ENCODE results near the gene IHH. TPM values are rescaled to one million over a fixed set of nuclear protein-coding genes. Genes with fewer than 3 reads are reported as not detected.

IHH gene
- total RNA-seq, 1 experiment from 2014 or later, result 0.17 TPM

DNA sequence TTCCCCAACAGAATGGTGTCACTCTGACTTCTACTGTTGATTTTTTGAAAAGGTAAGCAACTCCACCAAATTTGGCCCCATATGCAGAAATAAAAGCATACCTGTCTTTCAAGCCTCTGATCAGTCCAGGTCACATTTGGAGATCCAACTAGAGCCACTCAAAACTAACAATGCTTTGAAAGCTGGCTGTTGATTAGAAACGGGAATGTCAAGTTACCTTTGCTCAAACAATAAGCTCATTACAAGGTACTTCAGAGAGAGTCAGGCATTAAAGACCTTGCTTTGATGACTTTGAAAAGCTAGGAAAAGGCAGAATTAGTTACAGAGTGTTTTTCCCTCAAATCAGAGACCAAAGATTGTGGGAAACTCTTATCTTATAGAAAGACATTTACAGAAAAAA, 4.8 kb upstream of the IHH start:
- TF ChIP-seq CEBPB (IDR thresholded peaks at IDR 0.05; ENCODE audit: low read depth), result no peak
- TF ChIP-seq, protein P1, sequence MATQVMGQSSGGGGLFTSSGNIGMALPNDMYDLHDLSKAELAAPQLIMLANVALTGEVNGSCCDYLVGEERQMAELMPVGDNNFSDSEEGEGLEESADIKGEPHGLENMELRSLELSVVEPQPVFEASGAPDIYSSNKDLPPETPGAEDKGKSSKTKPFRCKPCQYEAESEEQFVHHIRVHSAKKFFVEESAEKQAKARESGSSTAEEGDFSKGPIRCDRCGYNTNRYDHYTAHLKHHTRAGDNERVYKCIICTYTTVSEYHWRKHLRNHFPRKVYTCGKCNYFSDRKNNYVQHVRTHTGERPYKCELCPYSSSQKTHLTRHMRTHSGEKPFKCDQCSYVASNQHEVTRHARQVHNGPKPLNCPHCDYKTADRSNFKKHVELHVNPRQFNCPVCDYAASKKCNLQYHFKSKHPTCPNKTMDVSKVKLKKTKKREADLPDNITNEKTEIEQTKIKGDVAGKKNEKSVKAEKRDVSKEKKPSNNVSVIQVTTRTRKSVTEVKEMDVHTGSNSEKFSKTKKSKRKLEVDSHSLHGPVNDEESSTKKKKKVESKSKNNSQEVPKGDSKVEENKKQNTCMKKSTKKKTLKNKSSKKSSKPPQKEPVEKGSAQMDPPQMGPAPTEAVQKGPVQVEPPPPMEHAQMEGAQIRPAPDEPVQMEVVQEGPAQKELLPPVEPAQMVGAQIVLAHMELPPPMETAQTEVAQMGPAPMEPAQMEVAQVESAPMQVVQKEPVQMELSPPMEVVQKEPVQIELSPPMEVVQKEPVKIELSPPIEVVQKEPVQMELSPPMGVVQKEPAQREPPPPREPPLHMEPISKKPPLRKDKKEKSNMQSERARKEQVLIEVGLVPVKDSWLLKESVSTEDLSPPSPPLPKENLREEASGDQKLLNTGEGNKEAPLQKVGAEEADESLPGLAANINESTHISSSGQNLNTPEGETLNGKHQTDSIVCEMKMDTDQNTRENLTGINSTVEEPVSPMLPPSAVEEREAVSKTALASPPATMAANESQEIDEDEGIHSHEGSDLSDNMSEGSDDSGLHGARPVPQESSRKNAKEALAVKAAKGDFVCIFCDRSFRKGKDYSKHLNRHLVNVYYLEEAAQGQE (IDR thresholded peaks at IDR 0.05; ENCODE audit: low read depth), result no peak
- no peak for TF ChIP-seq SP1 (IDR thresholded peaks at IDR 0.05; ENCODE audit: low read depth)
- no peak for TF ChIP-seq POLR2AphosphoS5 (IDR thresholded peaks at IDR 0.05; ENCODE audit: low read depth, low read length)
- TF ChIP-seq POLR2A (IDR thresholded peaks at IDR 0.05; ENCODE audit: borderline replicate concordance, extremely low read depth, insufficient read depth, insufficient read length), result no peak
- TF ChIP-seq, protein P2, sequence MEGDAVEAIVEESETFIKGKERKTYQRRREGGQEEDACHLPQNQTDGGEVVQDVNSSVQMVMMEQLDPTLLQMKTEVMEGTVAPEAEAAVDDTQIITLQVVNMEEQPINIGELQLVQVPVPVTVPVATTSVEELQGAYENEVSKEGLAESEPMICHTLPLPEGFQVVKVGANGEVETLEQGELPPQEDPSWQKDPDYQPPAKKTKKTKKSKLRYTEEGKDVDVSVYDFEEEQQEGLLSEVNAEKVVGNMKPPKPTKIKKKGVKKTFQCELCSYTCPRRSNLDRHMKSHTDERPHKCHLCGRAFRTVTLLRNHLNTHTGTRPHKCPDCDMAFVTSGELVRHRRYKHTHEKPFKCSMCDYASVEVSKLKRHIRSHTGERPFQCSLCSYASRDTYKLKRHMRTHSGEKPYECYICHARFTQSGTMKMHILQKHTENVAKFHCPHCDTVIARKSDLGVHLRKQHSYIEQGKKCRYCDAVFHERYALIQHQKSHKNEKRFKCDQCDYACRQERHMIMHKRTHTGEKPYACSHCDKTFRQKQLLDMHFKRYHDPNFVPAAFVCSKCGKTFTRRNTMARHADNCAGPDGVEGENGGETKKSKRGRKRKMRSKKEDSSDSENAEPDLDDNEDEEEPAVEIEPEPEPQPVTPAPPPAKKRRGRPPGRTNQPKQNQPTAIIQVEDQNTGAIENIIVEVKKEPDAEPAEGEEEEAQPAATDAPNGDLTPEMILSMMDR (IDR thresholded peaks at IDR 0.05 in 2 of 3, conservative IDR thresholded peaks at IDR 0.05 in 1 of 3; ENCODE audit: borderline replicate concordance in 1 of 3, insufficient read depth in 1 of 3, low read depth in 2 of 3, low read length in 2 of 3), result no peak
- TF ChIP-seq EGR1 (IDR thresholded peaks at IDR 0.05; ENCODE audit: low read depth), result no peak
- no peak for TF ChIP-seq EZH2phosphoT487 (IDR thresholded peaks at IDR 0.05; ENCODE audit: borderline replicate concordance)
- no peak for TF ChIP-seq JUND (IDR thresholded peaks at IDR 0.05)
- no peak for TF ChIP-seq RAD21 (IDR thresholded peaks at IDR 0.05; ENCODE audit: low read depth)
- TF ChIP-seq TCF7L2 (IDR thresholded peaks at IDR 0.05; ENCODE audit: borderline replicate concordance, extremely low read depth, insufficient read depth, insufficient read length), result no peak
- TF ChIP-seq ZNF274 (IDR thresholded peaks at IDR 0.05; ENCODE audit: low read depth, low read length), result no peak
- no peak for TF ChIP-seq YY1 (IDR thresholded peaks at IDR 0.05; ENCODE audit: extremely low read depth, insufficient replicate concordance, low read depth, low read length)
- TF ChIP-seq, protein P3, sequence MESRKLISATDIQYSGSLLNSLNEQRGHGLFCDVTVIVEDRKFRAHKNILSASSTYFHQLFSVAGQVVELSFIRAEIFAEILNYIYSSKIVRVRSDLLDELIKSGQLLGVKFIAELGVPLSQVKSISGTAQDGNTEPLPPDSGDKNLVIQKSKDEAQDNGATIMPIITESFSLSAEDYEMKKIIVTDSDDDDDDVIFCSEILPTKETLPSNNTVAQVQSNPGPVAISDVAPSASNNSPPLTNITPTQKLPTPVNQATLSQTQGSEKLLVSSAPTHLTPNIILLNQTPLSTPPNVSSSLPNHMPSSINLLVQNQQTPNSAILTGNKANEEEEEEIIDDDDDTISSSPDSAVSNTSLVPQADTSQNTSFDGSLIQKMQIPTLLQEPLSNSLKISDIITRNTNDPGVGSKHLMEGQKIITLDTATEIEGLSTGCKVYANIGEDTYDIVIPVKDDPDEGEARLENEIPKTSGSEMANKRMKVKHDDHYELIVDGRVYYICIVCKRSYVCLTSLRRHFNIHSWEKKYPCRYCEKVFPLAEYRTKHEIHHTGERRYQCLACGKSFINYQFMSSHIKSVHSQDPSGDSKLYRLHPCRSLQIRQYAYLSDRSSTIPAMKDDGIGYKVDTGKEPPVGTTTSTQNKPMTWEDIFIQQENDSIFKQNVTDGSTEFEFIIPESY (IDR thresholded peaks at IDR 0.05; ENCODE audit: extremely low read depth, insufficient replicate concordance, low read length), result no peak
- TF ChIP-seq EZH2 (IDR thresholded peaks at IDR 0.05), result no peak
- no peak for TF ChIP-seq SRF (IDR thresholded peaks at IDR 0.05; ENCODE audit: low read depth)
- ChIA-PET POLR2A (no interaction called here), RAD21 (ENCODE audit: low non-redundant PET in 1 of 2, low total read pairs in 2 of 2, uncharacterized antibody in 2 of 2, unreplicated experiment in 2 of 2) (no interaction called here), CTCF (interaction anchor here (0.7 to 1.3 kb wide), 2 partner anchors 7 to 89 kb away, joined by 3 read pairs; no protein-coding TSS in a partner anchor)
- Histone ChIP-seq H2AFZ (ENCODE audit: low read depth, low read length, poor library complexity, severe bottlenecking) (no peak overlapping the region), H3K4me3 (replicated peaks in 1 of 2; ENCODE audit: low read depth in 1 of 2, low read length in 2 of 2) (no peak overlapping the region), H3K79me2 (ENCODE audit: insufficient read depth, low read length) (no peaks in the 10 kb centered on the region), H3K4me2 (ENCODE audit: low read length) (no peak overlapping the region), H3K9ac (ENCODE audit: low read length) (no peak overlapping the region), H3K9me2 (ENCODE audit: insufficient read depth) (no peaks in the 10 kb centered on the region), H3K27ac (ENCODE audit: low read depth, low read length) (no peak overlapping the region), H3K9me3 (ENCODE audit: control insufficient read depth in 1 of 2, insufficient read depth in 1 of 2, low read depth in 1 of 2, low read length in 2 of 2) (no peaks in the 10 kb centered on the region), H3K27me3 (ENCODE audit: insufficient read depth, low read length) (peaks cover 16% of the 10 kb centered on the region; the same call in 1 of the 2 replicates), H3K36me3 (ENCODE audit: control insufficient read depth in 1 of 2, insufficient read depth in 2 of 2, low read length in 2 of 2) (no peaks in the 10 kb centered on the region), H3K4me1 (ENCODE audit: control insufficient read depth in 1 of 2, insufficient read depth in 2 of 2, low read length in 2 of 2) (no peaks in the 10 kb centered on the region), H4K20me1 (ENCODE audit: insufficient read depth) (no peaks in the 10 kb centered on the region)
- intact Hi-C loops (cut with micrococcal nuclease), result no loop called here
- ATAC-seq (no peak), DNase-seq (ENCODE audit: low read depth, low spot score) (no peak)
- no TSS peak for BruUV-seq (replicated peaks)
